ENCODE measurements around the gene C14orf132. TPM values are rescaled to one million over a fixed set of nuclear protein-coding genes. Genes with fewer than 3 reads are reported as not detected.

C14orf132 gene
- polyA plus RNA-seq, 3 donors = not detected

- H3K4me2 ChIP-seq (replicated peaks; ENCODE audit: extremely low read depth, low read length, poor library complexity, severe bottlenecking) = no peak overlapping the region
- H3K36me3 Mint-ChIP-seq = no peaks in the 10 kb centered on the region
- intact Hi-C loops (cut with micrococcal nuclease) = no loop called here
Observed at GRCh38 chr14:96086032-96086431, 46.9 kb downstream of the C14orf132 start.

DNA sequence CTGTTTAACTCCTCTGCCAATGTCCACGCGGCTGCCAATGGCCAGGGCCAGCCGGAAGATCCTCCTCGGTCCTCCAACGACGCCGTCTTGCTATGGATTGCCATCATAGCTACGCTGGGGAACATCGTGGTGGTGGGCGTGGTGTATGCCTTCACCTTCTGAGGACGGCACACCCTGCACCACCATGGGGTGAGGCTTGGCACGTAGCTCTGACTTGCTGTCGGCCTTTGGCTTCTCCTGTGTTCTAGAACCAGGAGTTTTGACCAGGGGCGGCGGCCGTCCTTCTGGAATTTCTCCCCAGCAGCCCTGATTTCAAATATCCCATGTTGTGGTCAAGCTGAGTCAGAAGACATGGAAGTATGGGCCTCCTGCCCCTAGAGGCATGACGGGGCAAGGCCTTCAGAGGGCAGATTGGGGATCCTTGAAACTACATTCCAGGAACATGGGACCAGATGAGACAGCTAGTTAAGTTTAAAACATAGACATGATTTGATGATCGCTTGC, 47.5 kb downstream of the C14orf132 start:
- WGBS (ENCODE audit: insufficient coverage) = 98% methylated on average over 14 of the region's 18 CpGs
- Mint-ChIP-seq H3K4me1 (no peaks in the 10 kb centered on the region), H3K36me3 (no peaks in the 10 kb centered on the region), H3K4me3 (no peak overlapping the region), H3K27ac (no peak overlapping the region), H3K27me3 (ENCODE audit: low read depth in 3 of 3) (peaks cover 2 to 5% (median 4%) of the 10 kb centered on the region in 3 donors), H3K9me3 (no peaks in the 10 kb centered on the region)
- Histone ChIP-seq H3K4me2 (replicated peaks; ENCODE audit: extremely low read depth, low read length, poor library complexity, severe bottlenecking) (no peak overlapping the region), H3K4me3 (replicated peaks in 1 of 3; ENCODE audit: low read depth in 2 of 3, low read length in 3 of 3) (no peak overlapping the region), H3K27me3 (ENCODE audit: control insufficient read depth in 2 of 2, insufficient read depth in 2 of 2, low read length in 2 of 2) (no peaks in the 10 kb centered on the region), H3K36me3 (replicated peaks in 1 of 2; ENCODE audit: control insufficient read depth in 1 of 2, insufficient read depth in 2 of 2, low read length in 2 of 2) (no peaks in the 10 kb centered on the region), H4K20me1 (ENCODE audit: insufficient read depth, low read length) (no peaks in the 10 kb centered on the region), H3K9me3 (replicated peaks in 1 of 2; ENCODE audit: control insufficient read depth in 1 of 2, insufficient read depth in 1 of 2, low read length in 2 of 2) (no peaks in the 10 kb centered on the region), H3K9ac (ENCODE audit: insufficient read depth, low read length, poor library complexity, severe bottlenecking) (no peak overlapping the region), H3K27ac (ENCODE audit: low read depth in 1 of 2, low read length in 2 of 2) (no peak overlapping the region), H3K4me1 (ENCODE audit: control insufficient read depth in 1 of 2, insufficient read depth in 2 of 2, low read length in 2 of 2) (no peaks in the 10 kb centered on the region), H3K79me2 (ENCODE audit: insufficient read depth, low read length) (no peaks in the 10 kb centered on the region), H2AFZ (ENCODE audit: insufficient read depth, low read depth, low read length, poor library complexity, severe bottlenecking) (no peak overlapping the region)
- TF ChIP-seq, protein P1, sequence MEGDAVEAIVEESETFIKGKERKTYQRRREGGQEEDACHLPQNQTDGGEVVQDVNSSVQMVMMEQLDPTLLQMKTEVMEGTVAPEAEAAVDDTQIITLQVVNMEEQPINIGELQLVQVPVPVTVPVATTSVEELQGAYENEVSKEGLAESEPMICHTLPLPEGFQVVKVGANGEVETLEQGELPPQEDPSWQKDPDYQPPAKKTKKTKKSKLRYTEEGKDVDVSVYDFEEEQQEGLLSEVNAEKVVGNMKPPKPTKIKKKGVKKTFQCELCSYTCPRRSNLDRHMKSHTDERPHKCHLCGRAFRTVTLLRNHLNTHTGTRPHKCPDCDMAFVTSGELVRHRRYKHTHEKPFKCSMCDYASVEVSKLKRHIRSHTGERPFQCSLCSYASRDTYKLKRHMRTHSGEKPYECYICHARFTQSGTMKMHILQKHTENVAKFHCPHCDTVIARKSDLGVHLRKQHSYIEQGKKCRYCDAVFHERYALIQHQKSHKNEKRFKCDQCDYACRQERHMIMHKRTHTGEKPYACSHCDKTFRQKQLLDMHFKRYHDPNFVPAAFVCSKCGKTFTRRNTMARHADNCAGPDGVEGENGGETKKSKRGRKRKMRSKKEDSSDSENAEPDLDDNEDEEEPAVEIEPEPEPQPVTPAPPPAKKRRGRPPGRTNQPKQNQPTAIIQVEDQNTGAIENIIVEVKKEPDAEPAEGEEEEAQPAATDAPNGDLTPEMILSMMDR (IDR thresholded peaks at IDR 0.05) = no peak
- DNase-seq = no peak
- intact Hi-C loops (cut with micrococcal nuclease) = no loop called here

More at GRCh38 chr14:96086032-96086431, 46.9 kb downstream of the C14orf132 start:
- no peaks in the 10 kb centered on the region for H3K9me3 Mint-ChIP-seq
- H3K4me3 Mint-ChIP-seq = no peak overlapping the region
- Histone ChIP-seq H3K27ac (ENCODE audit: low read depth in 1 of 2, low read length in 2 of 2) (no peak overlapping the region), H3K36me3 (replicated peaks in 1 of 2; ENCODE audit: control insufficient read depth in 1 of 2, insufficient read depth in 2 of 2, low read length in 2 of 2) (no peaks in the 10 kb centered on the region), H3K4me1 (ENCODE audit: control insufficient read depth in 1 of 2, insufficient read depth in 2 of 2, low read length in 2 of 2) (no peaks in the 10 kb centered on the region), H3K9me3 (replicated peaks in 1 of 2; ENCODE audit: control insufficient read depth in 1 of 2, insufficient read depth in 1 of 2, low read length in 2 of 2) (no peaks in the 10 kb centered on the region), H4K20me1 (ENCODE audit: insufficient read depth, low read length) (no peaks in the 10 kb centered on the region), H3K27me3 (ENCODE audit: control insufficient read depth in 2 of 2, insufficient read depth in 2 of 2, low read length in 2 of 2) (no peaks in the 10 kb centered on the region), H3K4me3 (replicated peaks in 1 of 3; ENCODE audit: low read depth in 2 of 3, low read length in 3 of 3) (no peak overlapping the region), H3K9ac (ENCODE audit: insufficient read depth, low read length, poor library complexity, severe bottlenecking) (no peak overlapping the region), H3K79me2 (ENCODE audit: insufficient read depth, low read length) (no peaks in the 10 kb centered on the region), H2AFZ (ENCODE audit: insufficient read depth, low read depth, low read length, poor library complexity, severe bottlenecking) (no peak overlapping the region)
- TF ChIP-seq, protein P1 (IDR thresholded peaks at IDR 0.05) = no peak
- no peak for DNase-seq
- no CpG with 5 or more reads among the region's 3 CpGs for WGBS (ENCODE audit: insufficient coverage)
- no peaks in the 10 kb centered on the region for H3K4me1 Mint-ChIP-seq
- peaks cover 2 to 4% (median 2%) of the 10 kb centered on the region in 3 donors for H3K27me3 Mint-ChIP-seq (ENCODE audit: low read depth in 3 of 3)
- no peak overlapping the region for H3K27ac Mint-ChIP-seq
